Mesenchymal stem cell (in vitro differentiated cells and primary cell): ENCODE results near the gene KRT6B.
"Not testable (repeated sequence)": the region's sequence is repeated elsewhere in the genome, so short reads cannot be mapped to it uniquely, and the experiment has no call there.

ENCODE experiments used
- DNase-seq: peaks from one replicate; pipeline ENCODE4 v3.0.0-alpha.2; 2013
- H2AFZ ChIP-seq: one replicate; pipeline ENCODE4 v1.6.1; 2013; ENCODE audit warnings: low read depth, mild to moderate bottlenecking, control low read depth, inconsistent platforms, low read length, moderate library complexity
- H2AK5ac ChIP-seq: 2 replicates; pipeline ENCODE4 v1.6.1; 2013; ENCODE audit warnings: low read length, moderate library complexity, mild to moderate bottlenecking, inconsistent platforms; ENCODE audit not compliant: severe bottlenecking
- H2BK120ac ChIP-seq: one replicate; pipeline ENCODE4 v1.6.1; 2013; ENCODE audit warnings: low read depth, mild to moderate bottlenecking, inconsistent platforms, low read length, moderate library complexity
- H2BK12ac ChIP-seq, 2 experiments: one replicate each; pipeline ENCODE4 v1.6.1; 2013; ENCODE audit warnings: inconsistent platforms in 2 of 2, low read length in 2 of 2, mild to moderate bottlenecking in 2 of 2, moderate library complexity in 2 of 2, control low read depth in 1 of 2
- H2BK15ac ChIP-seq: one replicate; pipeline ENCODE4 v1.6.1; 2013; ENCODE audit warnings: mild to moderate bottlenecking, low read depth, inconsistent platforms; ENCODE audit not compliant: poor library complexity, severe bottlenecking
- H2BK5ac ChIP-seq: 2 replicates; pipeline ENCODE4 v1.6.1; 2013; ENCODE audit warnings: low read depth, mild to moderate bottlenecking, low read length, control low read depth, inconsistent platforms; ENCODE audit not compliant: poor library complexity, severe bottlenecking
- H3K14ac ChIP-seq, 2 experiments: one replicate each; pipeline ENCODE4 v1.6.1; 2013; ENCODE audit warnings: inconsistent platforms in 2 of 2, low read length in 2 of 2, control low read depth in 1 of 2, mild to moderate bottlenecking in 1 of 2, moderate library complexity in 1 of 2
- H3K18ac ChIP-seq, 2 experiments: one replicate each; pipeline ENCODE4 v1.6.1; 2013; ENCODE audit warnings: inconsistent platforms in 2 of 2, low read length in 2 of 2, control low read depth in 1 of 2, low read depth in 1 of 2, mild to moderate bottlenecking in 1 of 2
- H3K23ac ChIP-seq, 2 experiments: one replicate each; pipeline ENCODE4 v1.6.1; 2013; ENCODE audit warnings: inconsistent platforms in 2 of 2, low read length in 2 of 2, mild to moderate bottlenecking in 2 of 2, moderate library complexity in 2 of 2, control low read depth in 1 of 2
- H3K27ac ChIP-seq: 2 replicates; pipeline ENCODE4 v1.5.1; 2013; ENCODE audit warnings: mild to moderate bottlenecking, moderate library complexity, low read length, control low read depth, inconsistent platforms; ENCODE audit not compliant: poor library complexity, severe bottlenecking
- H3K27me3 ChIP-seq, 2 experiments: 2 replicates each; pipeline versions ENCODE4 v1.6.1 to v1.7.0; 2013; ENCODE audit warnings: low read length in 2 of 2, mild to moderate bottlenecking in 2 of 2, moderate library complexity in 2 of 2, control low read depth in 1 of 2, inconsistent platforms in 1 of 2; ENCODE audit not compliant: control insufficient read depth in 1 of 2, insufficient read depth in 1 of 2
- H3K36me3 ChIP-seq, 2 experiments: 2 replicates each; pipeline versions ENCODE4 v1.6.1 to v1.7.0; 2013; ENCODE audit warnings: low read length in 2 of 2, control low read depth in 1 of 2, inconsistent platforms in 1 of 2, low read depth in 1 of 2, mild to moderate bottlenecking in 1 of 2; ENCODE audit not compliant: insufficient read depth in 2 of 2, control insufficient read depth in 1 of 2
- H3K4ac ChIP-seq, 2 experiments: one replicate each; pipeline ENCODE4 v1.6.1; 2013; ENCODE audit warnings: inconsistent platforms in 2 of 2, low read length in 2 of 2, mild to moderate bottlenecking in 2 of 2, moderate library complexity in 2 of 2, control low read depth in 1 of 2, low read depth in 1 of 2
- H3K4me1 ChIP-seq: 2 replicates; pipeline ENCODE4 v1.6.1; 2013; ENCODE audit warnings: low read depth, low read length, control low read depth; ENCODE audit not compliant: control insufficient read depth, insufficient read depth
- H3K4me2 ChIP-seq: 2 replicates; pipeline ENCODE4 v1.6.1; 2013; ENCODE audit warnings: low read length, mild to moderate bottlenecking, inconsistent platforms; ENCODE audit not compliant: poor library complexity, severe bottlenecking
- H3K4me3 ChIP-seq, 2 experiments: 2 replicates each; pipeline versions ENCODE4 v1.5.1 to v1.7.0; 2013; ENCODE audit warnings: low read length in 2 of 2, mild to moderate bottlenecking in 2 of 2, control low read depth in 1 of 2, low read depth in 1 of 2; ENCODE audit not compliant: insufficient read depth in 1 of 2
- H3K79me1 ChIP-seq: replicated peaks from 2 replicates; pipeline ENCODE4 v1.6.1; 2013; ENCODE audit warnings: mild to moderate bottlenecking, control low read depth, low read length, inconsistent platforms; ENCODE audit not compliant: poor library complexity, severe bottlenecking
- H3K9ac ChIP-seq: 2 replicates; pipeline ENCODE4 v1.7.0; 2013; ENCODE audit warnings: mild to moderate bottlenecking, low read length, moderate library complexity
- H3K9me3 ChIP-seq: 2 replicates; pipeline ENCODE4 v1.7.0; 2013; ENCODE audit warnings: mild to moderate bottlenecking, low read length; ENCODE audit not compliant: control insufficient read depth
- H4K8ac ChIP-seq: one replicate; pipeline ENCODE4 v1.6.1; 2013; ENCODE audit warnings: inconsistent platforms, mild to moderate bottlenecking, low read length, moderate library complexity
- H4K91ac ChIP-seq: one replicate; pipeline ENCODE4 v1.6.1; 2013; ENCODE audit warnings: mild to moderate bottlenecking, low read length, inconsistent platforms
- WGBS: methylation state at CpG from one replicate; pipeline ENCODE4 v1.1.7; 2013; ENCODE audit warnings: mixed read lengths; 5-methylcytosine and 5-hydroxymethylcytosine counted together

Gene KRT6B

GRCh38 chr12:52492405-52492804, 40.5 kb upstream of the KRT6B start:
- not testable (repeated sequence) for H3K4me3 ChIP-seq, H3K36me3 ChIP-seq, H3K79me1 ChIP-seq, H3K14ac ChIP-seq, H2AK5ac ChIP-seq, H3K23ac ChIP-seq, H4K8ac ChIP-seq, H2BK15ac ChIP-seq, DNase-seq, H3K27ac ChIP-seq, H2BK5ac ChIP-seq, H3K4me1 ChIP-seq, H3K4ac ChIP-seq, H2AFZ ChIP-seq, H3K9ac ChIP-seq, H3K18ac ChIP-seq, H2BK120ac ChIP-seq, H3K9me3 ChIP-seq, H4K91ac ChIP-seq, H2BK12ac ChIP-seq, H3K4me2 ChIP-seq
- no CpG with 5 or more reads among the region's 6 CpGs for WGBS
- peaks cover 23 to 65% of the 10 kb centered on the region in 2 experiments for H3K27me3 ChIP-seq

- H2AFZ ChIP-seq, H2BK15ac ChIP-seq, H3K14ac ChIP-seq, H2BK5ac ChIP-seq, H3K9me3 ChIP-seq, H3K79me1 ChIP-seq, H4K8ac ChIP-seq, H3K4ac ChIP-seq, DNase-seq, H2AK5ac ChIP-seq, H3K9ac ChIP-seq, H3K4me1 ChIP-seq, H3K27ac ChIP-seq, H3K36me3 ChIP-seq, H2BK12ac ChIP-seq, H3K18ac ChIP-seq, H3K4me2 ChIP-seq, H4K91ac ChIP-seq, H2BK120ac ChIP-seq, H3K4me3 ChIP-seq, H3K23ac ChIP-seq: not testable (repeated sequence)
- WGBS, result 76% methylated on average over 8 of the region's 8 CpGs
- H3K27me3 ChIP-seq, result peaks cover 23 to 66% of the 10 kb centered on the region in 2 experiments
These were observed 39.5 kb upstream of the KRT6B start for GRCh38 chr12:52491495-52491894.

GRCh38 chr12:52488736-52489135, 36.8 kb upstream of the KRT6B start:
- Histone ChIP-seq H3K4me2 (no peak overlapping the region), H3K23ac (no peak overlapping the region), H2AK5ac (no peak overlapping the region), H3K79me1 (no peaks in the 10 kb centered on the region), H4K91ac (no peak overlapping the region), H2BK5ac (no peak overlapping the region), H3K9ac (no peak overlapping the region), H2BK120ac (no peak overlapping the region), H3K4ac (no peak overlapping the region), H3K27me3 (peaks cover 14 to 71% of the 10 kb centered on the region in 2 experiments), H3K4me3 (no peak overlapping the region), H2BK12ac (no peak overlapping the region), H3K18ac (no peak overlapping the region), H3K36me3 (no peaks in the 10 kb centered on the region), H2BK15ac (no peak overlapping the region), H3K9me3 (peaks cover 22% of the 10 kb centered on the region), H3K14ac (no peak overlapping the region), H4K8ac (no peak overlapping the region), H3K27ac (no peak overlapping the region), H3K4me1 (no peaks in the 10 kb centered on the region), H2AFZ (no peak overlapping the region)
- no peak for DNase-seq

GRCh38 chr12:52487744-52488443, 35.9 kb upstream of the KRT6B start:
- Histone ChIP-seq H3K27me3 (peaks cover 8 to 70% of the 10 kb centered on the region in 2 experiments), H3K9me3 (peaks cover 24% of the 10 kb centered on the region)
- not testable (repeated sequence) for H2BK12ac ChIP-seq, H3K4ac ChIP-seq, H3K23ac ChIP-seq, H2BK120ac ChIP-seq, H3K18ac ChIP-seq, H3K79me1 ChIP-seq, H3K36me3 ChIP-seq, H2BK5ac ChIP-seq, H4K91ac ChIP-seq, H3K14ac ChIP-seq, H3K27ac ChIP-seq, H2BK15ac ChIP-seq, H3K9ac ChIP-seq, H3K4me1 ChIP-seq, H3K4me2 ChIP-seq, H3K4me3 ChIP-seq, H2AK5ac ChIP-seq, DNase-seq, H4K8ac ChIP-seq, H2AFZ ChIP-seq
- WGBS, result 78% methylated on average over 11 of the region's 15 CpGs
